A549 treated with AZD2906 at 1 μM for 4 hours (cell line): ENCODE measurements around the gene ITGB1BP2. TPM values are rescaled to one million over a fixed set of nuclear protein-coding genes. Genes with fewer than 3 reads are reported as not detected.

Experiments
- total RNA-seq: library from RNA; stranded (reverse); fragments of 200-300 nt; extraction: Qiagen RNA extraction; gene quantifications from 5 replicates; pipeline ENCODE4 v1.2.3, GENCODE V29; 2022

Gene ITGB1BP2
- 0.29 to 0.78 TPM (median 0.64 TPM) in 5 replicates for total RNA-seq

GRCh38 chrX:71301195-71301924, at the start of gene ITGB1BP2:
Gene ITGB1BP2, plus strand, starts transcription at chrX:71301750. Its CDS starts 57 bp downstream, at chrX:71301807.

GRCh38 chrX:71254092-71254963, 47.2 kb upstream of the ITGB1BP2 start, which contains the start of gene ZMYM3:
Gene ZMYM3, minus strand, starts transcription at chrX:71254140. Its CDS starts 885 bp downstream, at chrX:71253255.

GRCh38 chrX:71283403-71284143, 18.0 kb upstream of the ITGB1BP2 start, which contains the start of gene NONO:
Gene NONO, plus strand, starts transcription at chrX:71283635. Its CDS starts 7,003 bp downstream, at chrX:71290638.

Other genes with a start within 250 kb of the ITGB1BP2 start
- 69.4 to 74.2 TPM (median 71.1 TPM) in 5 replicates for gene SNX12, start 233.4 kb upstream of the ITGB1BP2 start, total RNA-seq
- gene FOXO4, start 205.9 kb upstream of the ITGB1BP2 start, total RNA-seq = 1.2 to 1.8 TPM (median 1.8 TPM) in 5 replicates
- not detected in 5 replicates for gene CXorf65, start 195.0 kb upstream of the ITGB1BP2 start, total RNA-seq
- gene IL2RG, start 190.2 kb upstream of the ITGB1BP2 start, total RNA-seq = 0.11 to 0.39 TPM (median 0.24 TPM) in 5 replicates
- 9.2 to 12.2 TPM (median 10.2 TPM) in 5 replicates for gene MED12, start 183.2 kb upstream of the ITGB1BP2 start, total RNA-seq
- 0.84 to 1.1 TPM (median 1.0 TPM) in 5 replicates for gene NLGN3, start 156.9 kb upstream of the ITGB1BP2 start, total RNA-seq
- gene GJB1, start 78.5 kb upstream of the ITGB1BP2 start, total RNA-seq = 0.07 to 0.09 TPM in 2 of 5 replicates, not detected in the others
- gene ZMYM3, start 47.6 kb upstream of the ITGB1BP2 start, total RNA-seq = 10.5 to 14.2 TPM (median 12.9 TPM) in 5 replicates
- gene NONO, start 18.1 kb upstream of the ITGB1BP2 start, total RNA-seq = 332 to 369 TPM (median 340 TPM) in 5 replicates
- gene TAF1, start 64.6 kb downstream of the ITGB1BP2 start, total RNA-seq = 12.5 to 19.4 TPM (median 15.4 TPM) in 5 replicates
- gene OGT, start 231.4 kb downstream of the ITGB1BP2 start, total RNA-seq = 28.9 to 42.9 TPM (median 37.1 TPM) in 5 replicates